Activated T-helper 1 cell treated with anti-CD3 and anti-CD28 coated beads, Interleukin-2, amount 50 U/mL, for 16 hours (primary cell): ENCODE results near the gene MZT2A.
"Not testable (repeated sequence)": the region's sequence is repeated elsewhere in the genome, so short reads cannot be mapped to it uniquely, and the experiment has no call there.

ENCODE experiments used
- DNase-seq, 2 donors: peaks; one replicate each; pipeline ENCODE4 v3.0.0-alpha.2; 2020; ENCODE audit warnings: low read depth in 1 of 2, low spot score in 1 of 2

The MZT2A gene, protein sequence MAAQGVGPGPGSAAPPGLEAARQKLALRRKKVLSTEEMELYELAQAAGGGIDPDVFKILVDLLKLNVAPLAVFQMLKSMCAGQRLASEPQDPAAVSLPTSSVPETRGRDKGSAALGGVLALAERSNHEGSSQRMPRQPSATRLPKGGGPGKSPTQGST

DNA sequence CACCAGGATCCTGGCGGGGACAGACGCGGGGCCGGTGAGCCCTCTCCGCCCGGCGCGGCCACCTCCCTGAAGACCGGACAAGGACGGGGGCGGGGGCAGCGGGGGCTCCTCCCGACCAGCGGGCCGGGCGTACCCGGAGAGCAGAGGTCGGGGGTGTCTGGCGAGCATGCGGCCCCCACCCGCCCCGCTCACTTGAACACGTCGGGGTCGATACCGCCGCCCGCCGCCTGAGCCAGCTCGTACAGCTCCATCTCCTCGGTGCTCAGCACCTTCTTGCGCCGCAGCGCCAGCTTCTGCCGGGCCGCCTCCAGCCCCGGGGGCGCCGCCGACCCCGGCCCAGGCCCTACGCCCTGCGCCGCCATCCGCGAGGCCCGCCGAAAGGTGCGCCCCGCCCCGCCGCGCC, at the start of gene MZT2A:
TSS of gene MZT2A (minus strand) at position 383 of the 403 bp plus-strand sequence. CDS start at position 362, 21 bp downstream.
- DNase-seq: not testable (repeated sequence)

DNA sequence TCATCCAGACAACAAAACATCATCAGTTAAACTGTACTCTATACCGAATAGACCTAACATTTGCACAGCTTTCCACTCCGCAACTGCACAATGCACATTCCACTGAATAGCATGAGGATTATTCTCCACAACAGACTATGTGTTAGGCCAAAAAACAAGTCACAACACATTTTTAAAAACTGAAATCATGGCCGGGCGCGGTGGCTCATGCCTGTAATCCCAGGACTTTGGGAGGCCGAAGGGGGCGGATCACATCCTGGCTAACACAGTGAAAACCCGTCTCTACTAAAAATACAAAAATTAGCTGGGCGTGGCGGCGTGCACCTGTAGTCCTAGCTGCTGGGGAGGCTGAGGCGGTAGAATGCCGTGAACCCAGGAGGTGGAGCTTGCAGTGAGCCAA, 46.7 kb upstream of the MZT2A start:
- DNase-seq: not testable (repeated sequence)

DNA sequence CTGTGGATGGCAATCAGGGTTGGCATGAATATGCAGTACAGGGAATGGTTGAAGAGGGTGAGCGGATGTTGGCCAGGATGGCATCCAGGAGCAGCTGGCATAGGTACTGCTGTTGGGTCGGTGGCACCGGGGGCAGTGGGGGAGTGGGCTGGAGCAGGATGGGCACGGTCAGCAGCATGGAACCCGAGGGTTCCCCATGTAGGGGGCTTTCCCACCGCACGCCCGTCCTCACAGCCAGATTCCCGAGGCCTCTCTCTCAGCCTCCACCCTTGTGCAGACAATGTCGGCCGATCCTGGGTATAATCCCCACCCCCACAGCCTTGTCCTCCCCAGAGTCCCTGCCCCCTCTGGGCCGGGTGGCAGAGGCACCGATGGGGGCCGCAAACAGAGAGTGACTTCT, 44.6 kb upstream of the MZT2A start:
- DNase-seq: not testable (repeated sequence)

- DNase-seq: not testable (repeated sequence)
These were observed 44.0 kb upstream of the MZT2A start for GRCh38 chr2:131535951-131536826.

DNA sequence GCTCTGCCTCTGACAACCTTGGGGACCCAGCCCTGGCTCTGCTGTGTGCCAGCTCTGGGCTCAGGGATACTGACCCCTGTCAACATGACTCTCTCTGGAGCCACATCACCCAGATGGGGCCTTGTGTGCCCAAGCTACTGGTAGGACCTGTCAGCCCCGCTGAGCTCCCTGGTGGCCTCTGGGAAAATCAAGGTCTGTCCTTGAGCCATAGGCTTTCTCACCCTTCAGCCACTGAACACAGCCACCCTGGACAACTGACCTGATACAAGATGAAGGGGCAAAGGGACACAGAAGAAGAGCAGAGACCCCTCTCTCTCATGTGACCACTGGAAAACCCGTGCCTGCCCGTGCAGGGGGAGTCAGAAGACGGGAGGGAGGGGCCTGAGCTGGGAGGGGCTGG, 43.3 kb upstream of the MZT2A start:
- no peak for DNase-seq

- not testable (repeated sequence) for DNase-seq
These were observed 42.8 kb upstream of the MZT2A start for GRCh38 chr2:131534965-131535364.

DNA sequence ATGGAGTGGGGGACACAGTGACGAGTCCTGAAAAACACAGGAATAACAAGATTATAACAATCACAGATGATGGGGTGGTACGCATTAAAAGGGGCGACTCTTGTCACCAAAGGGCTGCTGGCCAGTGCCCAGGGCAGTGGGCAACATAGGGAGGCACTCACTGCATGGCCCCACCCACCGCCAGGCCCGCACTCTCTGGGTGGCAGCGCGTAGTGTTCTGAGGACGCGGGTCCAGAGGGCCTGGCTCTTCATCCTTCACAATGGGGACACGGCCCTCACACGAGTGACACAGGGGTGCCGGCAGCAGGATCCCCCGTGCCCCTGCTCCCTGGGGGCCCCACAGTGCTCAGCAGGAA, 42.1 kb upstream of the MZT2A start:
- not testable (repeated sequence) for DNase-seq

DNA sequence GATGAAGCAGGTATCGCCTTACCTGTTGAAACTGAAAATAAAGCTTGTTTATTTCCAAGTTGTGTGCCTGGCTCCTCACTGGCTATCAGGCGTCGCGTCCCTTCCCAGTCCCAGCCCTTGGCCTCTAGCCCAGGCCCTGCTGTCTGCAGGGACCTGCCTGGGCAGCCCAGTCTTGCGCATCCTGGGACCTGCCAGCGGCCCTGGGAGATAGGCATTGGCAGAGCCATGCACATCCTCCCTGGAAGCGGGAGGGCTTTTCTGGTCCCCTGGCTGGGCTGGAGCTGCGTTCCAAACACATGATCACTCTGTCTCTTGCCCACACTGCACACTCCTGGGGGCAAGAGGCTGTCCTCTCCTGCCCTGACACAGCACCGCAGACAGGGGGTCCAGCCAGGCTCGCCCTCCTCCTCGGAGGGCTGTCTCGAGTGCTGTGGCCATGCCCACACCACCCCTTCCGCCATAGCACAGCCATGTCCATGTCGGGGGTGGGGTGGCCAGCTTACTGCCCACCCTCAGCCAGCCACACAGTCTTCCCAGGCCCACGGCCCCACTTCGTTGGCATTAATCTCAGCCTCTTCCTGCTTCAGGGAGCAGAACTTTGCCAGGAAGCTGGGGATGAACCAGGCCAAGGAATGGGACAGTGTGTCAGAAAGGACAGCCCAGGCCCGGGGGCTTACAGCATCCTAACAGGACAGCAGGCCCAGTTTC, 41.6 kb upstream of the MZT2A start:
- not testable (repeated sequence) for DNase-seq

DNA sequence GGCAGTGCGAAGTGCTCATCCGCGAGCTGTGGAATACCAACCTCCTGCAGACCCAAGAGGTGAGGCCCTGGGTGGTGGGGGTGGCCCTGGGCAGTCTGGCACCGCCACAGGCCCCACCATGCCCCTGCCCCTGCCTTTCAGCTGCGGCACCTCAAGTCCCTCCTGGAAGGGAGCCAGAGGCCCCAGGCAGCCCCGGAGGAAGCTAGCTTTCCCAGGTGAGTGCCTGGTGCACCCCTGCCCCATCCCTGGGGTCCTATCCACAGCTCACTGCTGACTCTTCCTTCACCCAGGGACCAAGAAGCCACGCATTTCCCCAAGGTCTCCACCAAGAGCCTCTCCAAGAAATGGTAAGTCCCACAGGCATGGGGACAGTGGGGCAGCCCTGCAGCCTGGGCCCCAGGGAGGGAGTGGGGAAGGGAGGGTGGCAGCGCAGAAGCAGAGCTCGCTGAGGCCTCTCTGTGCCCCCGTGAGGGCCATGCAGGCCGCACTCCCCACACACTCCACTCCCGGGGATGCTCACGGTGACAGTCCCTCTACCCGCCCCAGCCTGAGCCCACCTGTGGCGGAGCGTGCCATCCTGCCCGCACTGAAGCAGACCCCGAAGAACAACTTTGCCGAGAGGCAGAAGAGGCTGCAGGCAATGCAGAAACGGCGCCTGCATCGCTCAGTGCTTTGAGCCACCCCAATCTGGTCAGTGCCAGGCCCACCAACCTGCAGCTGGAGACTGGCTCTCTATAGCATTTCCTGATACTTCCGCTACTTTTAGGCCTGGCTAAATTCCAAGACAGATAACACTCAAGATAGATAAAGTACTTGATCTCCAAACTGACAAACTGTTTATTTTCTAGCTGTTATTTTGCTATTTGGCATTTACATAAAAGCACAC, 40.8 kb upstream of the MZT2A start:
- not testable (repeated sequence) for DNase-seq

GRCh38 chr2:131531547-131532185, 39.5 kb upstream of the MZT2A start:
- DNase-seq: not testable (repeated sequence)

GRCh38 chr2:131530626-131531344, 38.6 kb upstream of the MZT2A start:
- DNase-seq: not testable (repeated sequence)

- DNase-seq: not testable (repeated sequence)
These were observed 37.8 kb upstream of the MZT2A start for GRCh38 chr2:131529864-131530445.

DNA sequence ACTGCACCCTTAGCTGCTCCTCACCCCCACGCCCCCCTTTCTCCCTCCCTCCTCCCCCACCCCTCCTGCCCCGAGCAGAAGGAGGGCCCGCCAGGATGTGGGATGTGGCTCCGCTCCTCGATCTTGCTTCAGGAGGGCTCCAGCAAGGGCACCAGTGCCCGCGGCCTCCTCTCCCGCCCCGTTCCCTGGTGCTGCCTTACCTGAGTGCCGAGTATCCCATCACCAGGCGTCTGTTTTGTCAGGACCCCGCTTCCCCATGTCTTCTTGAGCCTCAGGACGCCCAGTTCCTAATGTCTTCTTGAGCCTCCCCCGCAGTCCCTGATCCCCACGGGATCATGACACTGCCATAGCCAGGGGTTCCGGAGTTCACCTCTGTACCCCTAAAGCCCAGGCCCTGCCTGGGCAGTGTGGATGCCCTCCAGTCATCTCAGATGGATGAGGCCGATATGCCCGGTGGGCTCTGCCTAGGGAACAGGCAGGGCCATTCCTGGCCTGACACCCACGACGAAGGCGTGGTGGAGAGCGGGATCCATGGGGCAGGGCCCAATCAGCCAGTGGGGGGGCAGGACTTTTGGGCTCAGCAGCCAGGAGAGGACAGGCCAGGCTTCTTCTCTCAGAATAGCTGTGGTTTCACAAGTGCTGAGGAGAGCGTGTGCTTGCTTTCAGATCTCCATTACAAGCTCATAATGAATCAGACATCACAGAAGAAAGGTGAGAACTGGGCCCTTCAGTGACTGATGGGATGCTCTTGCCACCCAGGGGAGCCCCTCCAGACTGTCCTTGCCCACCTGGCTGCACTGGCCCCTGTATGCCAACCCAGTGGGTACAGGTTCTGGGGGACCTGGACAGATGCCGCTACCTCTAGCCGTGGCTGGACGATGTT, 37.0 kb upstream of the MZT2A start:
- not testable (repeated sequence) for DNase-seq

GRCh38 chr2:131527131-131528001, 35.2 kb upstream of the MZT2A start, which contains the start of gene CCDC74A:
TSS of gene CCDC74A (plus strand) at chr2:131527888. CDS start at chr2:131527971, 83 bp downstream.
- peak; percentile 55 to 71 for DNase-seq

DNA sequence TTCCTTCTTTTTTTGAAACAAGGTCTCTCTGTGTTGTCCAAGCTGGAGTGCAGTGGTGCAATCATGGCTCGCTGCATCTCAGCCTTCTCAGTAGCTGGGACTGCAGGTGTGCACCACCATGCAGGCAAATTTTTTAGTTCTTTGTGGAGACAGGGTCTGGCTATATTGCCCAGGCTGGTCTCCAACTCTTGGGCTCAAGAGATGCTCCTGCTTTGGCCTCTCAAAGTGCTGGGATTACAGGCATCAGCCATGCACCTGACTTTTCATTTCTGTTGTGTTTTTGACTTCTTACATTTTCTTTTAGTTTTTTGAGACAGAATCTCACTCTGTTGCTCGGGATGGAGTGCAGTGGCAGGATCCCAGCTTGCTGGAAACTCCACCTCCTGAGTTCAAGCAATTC, 33.1 kb upstream of the MZT2A start:
- not testable (repeated sequence) for DNase-seq

DNA sequence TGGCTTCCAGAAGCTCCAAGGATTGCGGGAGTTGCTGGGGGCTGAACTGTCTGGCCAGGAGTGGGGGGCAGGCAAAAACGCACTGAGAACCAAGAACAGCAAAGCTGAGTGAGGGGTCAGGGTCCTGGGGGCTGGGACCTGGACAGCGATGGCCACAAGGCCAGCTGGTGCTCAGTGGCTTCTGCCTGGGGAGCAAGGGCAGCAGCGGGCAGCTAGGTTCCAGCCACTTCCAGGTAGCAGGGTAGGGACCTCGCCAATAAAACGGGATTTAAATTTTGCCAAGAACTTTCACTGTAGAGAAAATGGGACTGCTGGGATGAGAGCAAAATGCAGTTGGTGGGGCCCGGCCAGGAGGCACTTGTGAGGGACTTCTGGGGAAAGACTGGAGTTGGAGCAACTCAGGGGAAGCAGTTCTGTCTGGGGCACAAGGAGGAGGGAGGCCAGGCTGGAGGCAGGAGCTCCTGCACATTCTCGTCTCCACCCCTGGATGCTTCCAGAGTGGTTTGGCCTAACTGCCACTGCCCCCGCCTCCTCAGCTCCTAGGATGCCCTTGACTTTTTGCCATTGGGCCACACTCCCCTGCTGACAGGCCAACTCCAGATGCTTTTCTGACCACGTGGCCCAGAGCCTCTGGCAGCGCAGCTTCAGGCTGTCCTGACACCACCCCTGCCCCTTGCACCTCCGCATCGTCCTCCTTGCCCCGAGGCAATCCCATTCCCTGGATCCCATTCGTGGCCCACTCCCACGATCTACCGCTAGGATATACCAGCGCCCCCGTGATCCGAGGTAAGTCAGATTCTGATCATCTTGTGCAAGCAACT, 30.0 kb upstream of the MZT2A start:
- DNase-seq: no peak
